Gastrocnemius medialis (tissue), 4 donors: Measurements from ENCODE around the gene TMEM86B. TPM values are rescaled to one million over a fixed set of nuclear protein-coding genes. Genes with fewer than 3 reads are reported as not detected.

ENCODE experiments used
- ATAC-seq, 2 donors: fragments of 150-250 bp; one replicate each; pipeline ENCODE4 v1.9.1; 2016
- DNase-seq, 2 donors: peaks; one replicate each; pipeline ENCODE4 v3.0.0-alpha.2; 2019
- H3K27ac ChIP-seq, 4 donors: fragments of 200-600 bp; sonication (generic); 1 replicate in 1 of 4; 2 replicates in 3 of 4; pipeline ENCODE4 v1.5.1; 2016 to 2018; ENCODE audit warnings: mild to moderate bottlenecking in 2 of 4, moderate library complexity in 1 of 4
- H3K27me3 ChIP-seq, 3 donors: fragments of 200-600 bp; sonication (generic) in 2 of 3; 1 replicate in 1 of 3; 2 replicates in 2 of 3; pipeline versions ENCODE4 v1.5.1 to v1.6.0; 2016 to 2019; ENCODE audit warnings: mild to moderate bottlenecking in 1 of 3, moderate library complexity in 1 of 3
- H3K36me3 ChIP-seq, 2 donors: fragments of 200-600 bp; sonication (generic) in 1 of 2; one replicate each; pipeline ENCODE4 v1.5.1; 2017 to 2018
- H3K4me1 ChIP-seq, 2 donors: fragments of 200-600 bp; sonication (generic) in 1 of 2; one replicate each; pipeline ENCODE4 v1.5.1; 2016 to 2017; ENCODE audit warnings: mild to moderate bottlenecking in 2 of 2
- H3K4me3 ChIP-seq, 4 donors: fragments of 200-600 bp; sonication (generic) in 3 of 4; 1 replicate in 1 of 4; 2 replicates in 3 of 4; pipeline ENCODE4 v1.5.1; 2016 to 2019; ENCODE audit warnings: mild to moderate bottlenecking in 2 of 4
- H3K9me3 ChIP-seq, 3 donors: fragments of 200-600 bp; sonication (generic) in 2 of 3; 1 replicate in 1 of 3; 2 replicates in 2 of 3; pipeline ENCODE4 v1.5.1; 2016 to 2019
- CTCF ChIP-seq, 5 experiments: fragments of 450-650 bp in 3 of 5; fragments of 200-600 bp in 2 of 5; sonication (generic) in 2 of 5; IDR thresholded peaks in 4 of 5; conservative IDR thresholded peaks in 1 of 5; 1 replicate in 4 of 5; 2 replicates in 1 of 5; pipeline ENCODE4 v1.5.1; 2016 to 2019; ENCODE audit warnings: antibody characterized with exemption in 5 of 5, mild to moderate bottlenecking in 3 of 5, moderate library complexity in 3 of 5
- POLR2A ChIP-seq, 2 donors: fragments of 450-650 bp; IDR thresholded peaks; one replicate each; pipeline ENCODE4 v1.6.1; 2017; ENCODE audit warnings: antibody characterized with exemption in 2 of 2, mild to moderate bottlenecking in 2 of 2, moderate library complexity in 2 of 2
- in situ Hi-C, 4 donors: fragments of 200-750 bp; cut with MboI; loops; one replicate each; pipeline versions ENCODE4 v1.15.0 to v1.8.0; 2017; ENCODE audit warnings: low sequenced_read_pairs in 4 of 4
- intact Hi-C: fragments of 100-400 bp; cut with DNase I; formaldehyde crosslinking; loops from one replicate; pipeline ENCODE4 v1.15.1; 2023; ENCODE audit warnings: low total_unique reads
- total RNA-seq, 4 donors: library from RNA; depleted of rRNA; stranded (reverse); fragments of >200 nt; gene quantifications; one replicate each; pipeline versions ENCODE4 v1.1.0 to v1.2.3, GENCODE V29; 2016

Gene TMEM86B
- total RNA-seq, 4 donors from 2014 or later: 0.87 to 5.0 (median 1.7) TPM

- TF ChIP-seq CTCF (IDR thresholded peaks at IDR 0.05 in 4 of 5, conservative IDR thresholded peaks at IDR 0.05 in 1 of 5) (no peak), POLR2A (IDR thresholded peaks at IDR 0.05) (no peak)
Observed at GRCh38 chr19:55254625-55254977, 26.0 kb upstream of the TMEM86B start.

GRCh38 chr19:55253842-55254624, 25.5 kb upstream of the TMEM86B start:
- Histone ChIP-seq H3K27me3 (no peaks in the 10 kb centered on the region), H3K4me1 (peaks cover 35 to 56% of the 10 kb centered on the region in 2 donors), H3K9me3 (no peaks in the 10 kb centered on the region), H3K4me3 (peak overlapping the region in 2 of 4 donors; percentile 2 to 28), H3K27ac (no peak overlapping the region), H3K36me3 (no peaks in the 10 kb centered on the region)
- no peak for TF ChIP-seq CTCF (IDR thresholded peaks at IDR 0.05 in 4 of 5, conservative IDR thresholded peaks at IDR 0.05 in 1 of 5)
- TF ChIP-seq POLR2A (IDR thresholded peaks at IDR 0.05): no peak
- intact Hi-C loops: loop anchor here (10.0 kb wide), 1 partner anchor 789 kb away; the partner anchor contains the start of gene LENG9
- no peak for ATAC-seq
- DNase-seq: no peak
- in situ Hi-C loops: no loop called here

More at GRCh38 chr19:55254625-55254977, 26.0 kb upstream of the TMEM86B start:
- ATAC-seq: no peak
- Histone ChIP-seq H3K4me3 (peak overlapping the region in 2 of 4 donors; percentile 2 to 28), H3K27me3 (no peaks in the 10 kb centered on the region), H3K4me1 (peaks cover 37 to 59% of the 10 kb centered on the region in 2 donors), H3K36me3 (no peaks in the 10 kb centered on the region), H3K27ac (no peak overlapping the region), H3K9me3 (no peaks in the 10 kb centered on the region)
- in situ Hi-C loops (no loop called here), intact Hi-C loops (loop anchor here (10.0 kb wide), 1 partner anchor 790 kb away; the partner anchor contains the start of gene LENG9)
- no peak for DNase-seq

GRCh38 chr19:55252760-55253663, 24.4 kb upstream of the TMEM86B start:
- no peaks in the 10 kb centered on the region for H3K9me3 ChIP-seq
- no peak for ATAC-seq
- H3K27me3 ChIP-seq: no peaks in the 10 kb centered on the region
- H3K4me1 ChIP-seq: peaks cover 35 to 56% of the 10 kb centered on the region in 2 donors
- DNase-seq: no peak
- no peak overlapping the region for H3K27ac ChIP-seq
- TF ChIP-seq CTCF (IDR thresholded peaks at IDR 0.05 in 4 of 5, conservative IDR thresholded peaks at IDR 0.05 in 1 of 5): no peak
- no peak for TF ChIP-seq POLR2A (IDR thresholded peaks at IDR 0.05)
- in situ Hi-C loops: no loop called here
- H3K4me3 ChIP-seq: no peak overlapping the region
- intact Hi-C loops: loop anchor here (10.0 kb wide), 1 partner anchor 788 kb away; the partner anchor contains the start of gene LENG9
- H3K36me3 ChIP-seq: no peaks in the 10 kb centered on the region

- H3K27ac ChIP-seq: no peak overlapping the region
- no peak overlapping the region for H3K4me3 ChIP-seq
- H3K27me3 ChIP-seq: no peaks in the 10 kb centered on the region
- no peaks in the 10 kb centered on the region for H3K9me3 ChIP-seq
- H3K36me3 ChIP-seq: peaks cover 0 to 6% of the 10 kb centered on the region in 2 donors
- ATAC-seq (no peak), DNase-seq (no peak)
- peaks cover 21 to 42% of the 10 kb centered on the region in 2 donors for H3K4me1 ChIP-seq
- TF ChIP-seq CTCF (IDR thresholded peaks at IDR 0.05 in 4 of 5, conservative IDR thresholded peaks at IDR 0.05 in 1 of 5) (no peak), POLR2A (IDR thresholded peaks at IDR 0.05) (no peak)
- intact Hi-C loops: loop anchor here (10.0 kb wide), 1 partner anchor 787 kb away; the partner anchor contains the start of gene LENG9
- in situ Hi-C loops: no loop called here
Observed at GRCh38 chr19:55251341-55252081, 22.9 kb upstream of the TMEM86B start.
